Breast epithelium (tissue), 3 donors: ENCODE measurements around the gene GBF1.

ENCODE experiments used
- POLR2AphosphoS5 ChIP-seq, 3 donors: sonication (generic); formaldehyde crosslinking; IDR thresholded peaks; one replicate each; pipeline ENCODE4 v1.6.1; 2017; ENCODE audit warnings: antibody characterized with exemption in 3 of 3
- TF ChIP-seq, protein P1 (sequence below), 3 donors: fragments of 450-650 bp; IDR thresholded peaks; one replicate each; pipeline ENCODE4 v1.5.1; 2016 to 2017; ENCODE audit warnings: antibody characterized with exemption in 3 of 3, mild to moderate bottlenecking in 3 of 3, moderate library complexity in 3 of 3

DNA sequence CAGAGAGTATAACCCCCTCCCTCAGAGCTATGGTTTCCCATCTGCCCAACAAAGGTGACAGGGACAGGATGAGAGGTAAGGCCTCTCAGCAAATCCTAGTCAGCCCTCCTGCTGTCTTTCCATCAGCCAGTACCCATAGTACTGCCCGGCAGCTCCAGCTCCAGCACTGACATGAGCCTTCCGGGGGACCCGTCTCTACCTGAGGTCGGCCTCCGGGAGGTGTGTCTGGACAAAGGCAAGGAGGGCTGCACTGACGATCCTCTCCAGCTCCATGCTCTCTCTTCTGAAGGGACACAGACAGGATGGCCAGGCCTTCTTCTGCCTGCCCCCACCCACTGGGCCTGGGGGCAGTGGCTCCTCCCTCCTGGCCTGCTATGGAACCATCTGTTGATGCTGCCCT lies 179.6 kb downstream of the GBF1 start:
- TF ChIP-seq, protein P1, sequence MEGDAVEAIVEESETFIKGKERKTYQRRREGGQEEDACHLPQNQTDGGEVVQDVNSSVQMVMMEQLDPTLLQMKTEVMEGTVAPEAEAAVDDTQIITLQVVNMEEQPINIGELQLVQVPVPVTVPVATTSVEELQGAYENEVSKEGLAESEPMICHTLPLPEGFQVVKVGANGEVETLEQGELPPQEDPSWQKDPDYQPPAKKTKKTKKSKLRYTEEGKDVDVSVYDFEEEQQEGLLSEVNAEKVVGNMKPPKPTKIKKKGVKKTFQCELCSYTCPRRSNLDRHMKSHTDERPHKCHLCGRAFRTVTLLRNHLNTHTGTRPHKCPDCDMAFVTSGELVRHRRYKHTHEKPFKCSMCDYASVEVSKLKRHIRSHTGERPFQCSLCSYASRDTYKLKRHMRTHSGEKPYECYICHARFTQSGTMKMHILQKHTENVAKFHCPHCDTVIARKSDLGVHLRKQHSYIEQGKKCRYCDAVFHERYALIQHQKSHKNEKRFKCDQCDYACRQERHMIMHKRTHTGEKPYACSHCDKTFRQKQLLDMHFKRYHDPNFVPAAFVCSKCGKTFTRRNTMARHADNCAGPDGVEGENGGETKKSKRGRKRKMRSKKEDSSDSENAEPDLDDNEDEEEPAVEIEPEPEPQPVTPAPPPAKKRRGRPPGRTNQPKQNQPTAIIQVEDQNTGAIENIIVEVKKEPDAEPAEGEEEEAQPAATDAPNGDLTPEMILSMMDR (IDR thresholded peaks at IDR 0.05): no peak
- TF ChIP-seq POLR2AphosphoS5 (IDR thresholded peaks at IDR 0.05): no peak
